Measurements from ENCODE around the gene CACNA1A.
"Not testable (repeated sequence)": the region's sequence is repeated elsewhere in the genome, so short reads cannot be mapped to it uniquely, and the experiment has no call there.

Gene CACNA1A

DNA sequence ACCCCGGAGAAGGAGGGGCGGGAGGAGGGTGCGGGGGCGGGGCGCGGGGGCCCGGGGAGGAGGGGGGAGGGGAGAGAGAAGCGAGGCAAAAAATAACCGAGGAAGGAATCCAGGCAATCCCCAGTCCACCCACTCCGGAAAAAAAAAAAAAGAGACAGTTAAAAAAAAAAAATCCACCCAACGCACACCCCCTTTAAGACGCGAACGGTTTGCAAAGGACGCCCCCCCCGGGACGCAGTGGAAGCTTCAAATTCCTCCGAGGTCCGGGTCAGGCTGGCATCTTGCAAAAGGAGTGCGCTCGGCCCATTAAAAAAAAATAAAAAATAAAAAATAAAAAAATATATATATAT, at the start of gene CACNA1A:
Gene CACNA1A, minus strand, starts transcription at position 9 of the 350 bp plus-strand sequence. CDS start 255 bp downstream, outside the sequence.
- no peak for DNase-seq

DNA sequence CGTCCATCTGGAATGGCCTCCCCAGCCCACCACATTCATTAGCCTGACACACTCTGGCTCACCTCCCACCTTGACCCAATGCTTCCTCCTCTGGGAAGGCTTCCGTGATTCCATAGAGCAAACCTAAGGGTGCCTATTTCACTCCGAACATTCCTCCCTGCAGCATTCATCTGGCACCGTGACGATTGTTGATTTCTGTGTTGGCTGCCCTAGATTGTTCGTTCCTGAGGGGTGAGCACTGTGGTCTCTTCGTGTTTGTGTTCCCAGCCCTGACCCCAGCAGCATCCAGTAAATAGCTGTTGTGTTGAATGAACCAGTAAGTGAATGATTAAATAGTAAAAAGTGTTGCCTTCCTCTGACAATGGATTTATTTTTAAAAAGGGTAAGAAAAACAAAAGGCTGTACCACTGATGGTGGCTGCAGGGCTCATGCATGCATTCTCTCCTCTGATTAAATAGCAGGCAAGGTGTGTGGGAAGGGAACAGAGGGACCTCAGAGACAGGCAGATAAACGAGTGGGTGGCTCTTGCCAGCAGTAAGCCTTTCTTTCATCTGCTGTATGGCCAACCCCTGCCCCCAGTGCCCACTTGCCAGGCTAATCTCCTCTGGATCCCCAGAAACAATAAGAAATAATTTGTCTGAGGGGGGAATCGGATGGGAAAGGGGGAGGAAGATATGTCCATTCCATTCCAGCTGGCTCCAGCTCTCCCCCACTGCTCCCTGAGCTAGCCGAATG, 48.4 kb upstream of the CACNA1A start:
- DNase-seq: no peak

DNA sequence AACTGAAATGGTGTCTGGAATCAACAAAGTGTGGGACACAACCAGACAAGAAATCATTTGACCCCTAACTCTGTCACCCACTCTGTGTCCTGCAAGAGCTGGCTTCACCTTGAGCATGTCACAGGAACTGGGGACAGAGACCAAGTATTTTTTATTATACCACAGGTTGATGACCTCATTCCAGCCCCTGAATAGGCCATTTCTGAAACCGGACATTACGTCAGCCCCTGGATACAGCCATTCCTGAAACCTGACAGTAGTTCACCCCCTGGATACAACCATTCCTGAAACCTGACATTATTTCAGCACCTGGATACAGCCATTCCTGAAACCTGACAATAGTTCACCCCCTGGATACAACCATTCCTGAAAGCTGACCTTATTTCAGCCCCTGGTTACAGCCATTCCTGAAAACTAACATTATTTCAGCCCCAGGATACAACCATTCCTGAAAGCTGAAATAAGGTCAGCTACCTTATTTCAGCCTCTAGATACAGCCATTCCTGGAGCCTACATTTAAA, 47.7 kb upstream of the CACNA1A start:
- no peak for DNase-seq

DNA sequence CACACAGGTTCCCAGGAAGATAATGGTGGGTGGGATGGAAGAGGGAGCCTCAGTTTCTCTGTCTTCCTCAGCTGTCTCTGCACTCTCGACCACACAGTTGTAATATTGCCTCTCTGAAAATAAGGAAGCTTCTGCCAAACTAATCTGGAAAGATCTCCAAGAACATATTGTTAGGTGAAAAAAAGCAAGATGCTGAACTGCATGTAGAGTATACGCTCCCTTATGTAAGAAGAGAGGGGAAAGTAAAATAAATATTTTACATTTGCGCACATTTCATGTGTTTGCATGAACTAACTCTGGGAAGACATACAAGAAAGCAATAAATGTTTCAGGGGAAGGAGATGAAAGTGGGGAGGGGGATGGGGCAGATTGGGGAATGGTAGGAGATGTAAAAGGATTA, 41.9 kb upstream of the CACNA1A start:
- DNase-seq: no peak

DNA sequence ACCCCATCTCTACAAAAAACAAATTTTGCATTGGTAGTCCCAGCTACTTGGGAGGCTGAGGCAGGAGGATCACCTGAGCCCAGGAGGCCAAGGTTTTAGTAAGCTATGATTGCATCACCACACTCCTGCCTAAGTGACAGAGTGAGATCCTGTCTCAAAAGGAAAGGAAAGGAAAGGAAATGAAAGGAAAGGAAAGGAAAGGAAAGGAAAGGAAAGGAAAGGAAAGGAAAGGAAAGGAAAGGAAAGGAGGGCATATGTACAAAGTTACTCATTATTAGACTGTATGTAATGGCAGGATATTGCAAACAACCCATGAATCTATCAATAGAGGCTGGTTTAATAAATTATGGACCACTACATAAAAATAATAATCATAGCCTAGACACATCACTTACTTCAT, 40.8 kb upstream of the CACNA1A start:
- DNase-seq: no peak

GRCh38 chr19:13544423-13544822, 38.1 kb upstream of the CACNA1A start:
- DNase-seq: no peak

DNA sequence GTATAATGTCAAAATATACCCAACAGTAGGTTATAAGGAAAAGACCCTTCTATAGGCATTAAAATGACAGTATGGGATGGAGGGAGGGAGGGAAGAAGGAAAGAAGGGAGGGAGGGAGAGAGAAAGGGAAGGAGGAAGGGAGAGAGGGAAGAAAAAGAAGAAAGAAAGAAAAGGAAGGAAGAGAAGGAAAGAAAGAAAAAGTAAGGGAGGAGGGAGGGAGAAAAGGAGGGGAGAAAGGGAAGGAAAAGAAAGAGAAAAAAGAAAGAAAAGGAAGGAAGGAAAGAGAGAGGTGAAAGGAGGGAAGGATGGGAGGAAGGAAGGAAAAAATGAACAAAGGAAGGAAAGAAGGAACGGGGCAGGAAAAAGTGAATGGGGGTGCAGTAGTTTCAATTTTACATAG, 35.3 kb upstream of the CACNA1A start:
- DNase-seq: no peak

DNA sequence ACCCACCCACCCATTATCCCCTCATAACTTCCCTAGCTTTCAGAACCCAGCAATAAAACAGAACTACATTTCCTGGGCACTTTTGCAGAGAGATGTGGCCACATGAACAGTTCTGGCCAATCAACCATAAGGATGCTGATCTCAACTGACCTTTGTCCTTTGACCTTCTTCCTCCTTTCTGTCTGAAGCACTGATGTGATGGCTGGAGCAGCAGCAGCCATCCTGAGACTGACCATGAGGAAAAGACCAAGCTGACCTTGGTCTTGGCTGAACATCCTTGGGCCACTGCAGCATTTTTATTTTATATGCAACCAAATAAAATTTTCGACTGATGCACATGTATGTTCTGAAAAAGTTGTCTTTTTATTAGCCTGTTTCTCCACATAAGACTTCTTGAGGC, 33.1 kb upstream of the CACNA1A start:
- DNase-seq: no peak

DNA sequence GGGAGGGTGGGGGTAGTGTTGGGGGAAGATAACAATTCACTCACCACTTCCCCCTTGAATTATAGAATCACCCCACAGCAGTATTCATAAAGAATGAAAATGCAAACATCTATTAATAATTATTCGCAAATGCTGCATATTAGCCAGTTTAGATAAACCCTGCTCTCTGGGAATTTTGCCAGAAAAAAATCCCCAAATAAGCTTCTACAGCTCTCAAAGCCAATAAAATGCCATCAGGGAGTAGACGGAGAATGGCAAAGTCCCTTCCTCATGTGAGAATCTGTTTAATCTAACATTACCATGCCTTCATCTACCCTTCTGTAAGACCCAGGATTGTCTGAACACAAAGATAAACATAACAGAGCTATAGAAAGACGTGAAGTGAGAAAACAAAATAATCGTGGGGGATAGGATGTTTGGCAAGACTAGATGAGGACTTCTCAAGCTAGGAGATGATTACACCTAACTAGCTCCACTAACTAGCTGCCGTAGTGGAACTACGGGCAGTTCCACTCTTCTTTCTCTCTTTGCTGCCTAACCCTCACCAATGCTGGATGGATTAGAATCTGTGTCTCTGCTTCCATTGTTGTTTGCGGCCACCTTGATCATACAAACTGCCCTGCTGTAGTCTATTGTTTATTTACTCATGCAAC, 32.4 kb upstream of the CACNA1A start:
- DNase-seq: no peak

DNA sequence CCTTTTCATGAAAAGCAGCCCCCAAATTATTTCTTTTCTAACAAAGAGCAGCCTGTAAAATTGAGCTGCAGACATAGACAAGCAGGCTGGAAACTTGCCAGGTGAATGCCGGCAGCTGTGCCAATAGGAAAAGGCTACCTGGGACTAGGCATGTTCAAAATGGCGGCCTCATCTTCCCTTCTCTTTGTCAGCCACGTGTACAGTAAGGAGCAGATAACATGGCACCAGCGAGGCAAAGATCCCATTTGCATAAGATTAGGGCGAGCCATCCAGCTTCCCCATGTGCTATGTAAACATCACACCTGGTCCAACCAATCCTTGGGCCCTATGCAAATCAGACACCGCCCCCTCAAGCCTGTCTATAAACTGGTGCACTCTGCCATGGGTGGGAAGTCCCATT, 31.2 kb upstream of the CACNA1A start:
- DNase-seq: no peak

- DNase-seq: no peak
These were observed 24.4 kb upstream of the CACNA1A start for GRCh38 chr19:13530720-13531119.

GRCh38 chr19:13529721-13530120, 23.4 kb upstream of the CACNA1A start:
- DNase-seq: not testable (repeated sequence)

DNA sequence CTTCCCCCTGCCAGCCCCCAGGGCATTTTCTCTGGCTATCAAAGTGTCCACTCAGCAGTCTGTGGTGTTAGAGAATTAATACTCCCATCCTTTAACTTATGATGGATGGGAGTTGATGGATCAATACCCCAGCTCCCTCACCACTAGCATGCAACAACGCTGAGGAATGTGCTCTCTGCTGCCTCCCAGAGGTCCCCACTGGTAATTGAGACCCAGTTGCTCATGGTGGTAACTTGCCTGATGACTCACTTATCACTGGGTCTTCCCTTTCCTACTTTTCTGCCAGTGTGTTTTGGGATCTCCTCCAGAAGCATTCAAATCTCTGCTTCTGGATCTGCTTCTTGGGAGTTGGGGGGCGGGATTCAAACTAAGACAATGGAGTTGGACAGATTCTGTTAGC, 20.3 kb upstream of the CACNA1A start:
- DNase-seq: no peak

DNA sequence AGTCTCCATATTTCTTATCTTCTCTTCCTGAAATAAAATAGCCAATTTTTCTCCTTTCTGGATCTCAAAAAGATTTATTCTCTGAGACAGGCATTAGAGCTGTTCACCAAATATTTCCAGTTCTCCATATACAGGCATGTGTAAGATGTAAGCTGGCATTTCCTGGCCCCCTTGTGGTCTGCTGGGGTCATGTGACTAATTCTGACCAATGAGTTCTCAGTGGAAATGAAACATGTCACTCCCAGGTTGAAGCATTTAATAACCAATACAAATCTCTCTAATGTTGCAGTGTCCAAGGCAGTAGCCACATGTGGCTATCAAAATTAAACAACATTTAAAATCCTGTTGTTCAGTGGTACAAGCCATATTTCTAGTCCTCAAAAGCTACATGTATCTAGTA, 14.8 kb upstream of the CACNA1A start:
- no peak for DNase-seq

- no peak for DNase-seq
These were observed 5.7 kb upstream of the CACNA1A start for GRCh38 chr19:13511947-13512346.

DNA sequence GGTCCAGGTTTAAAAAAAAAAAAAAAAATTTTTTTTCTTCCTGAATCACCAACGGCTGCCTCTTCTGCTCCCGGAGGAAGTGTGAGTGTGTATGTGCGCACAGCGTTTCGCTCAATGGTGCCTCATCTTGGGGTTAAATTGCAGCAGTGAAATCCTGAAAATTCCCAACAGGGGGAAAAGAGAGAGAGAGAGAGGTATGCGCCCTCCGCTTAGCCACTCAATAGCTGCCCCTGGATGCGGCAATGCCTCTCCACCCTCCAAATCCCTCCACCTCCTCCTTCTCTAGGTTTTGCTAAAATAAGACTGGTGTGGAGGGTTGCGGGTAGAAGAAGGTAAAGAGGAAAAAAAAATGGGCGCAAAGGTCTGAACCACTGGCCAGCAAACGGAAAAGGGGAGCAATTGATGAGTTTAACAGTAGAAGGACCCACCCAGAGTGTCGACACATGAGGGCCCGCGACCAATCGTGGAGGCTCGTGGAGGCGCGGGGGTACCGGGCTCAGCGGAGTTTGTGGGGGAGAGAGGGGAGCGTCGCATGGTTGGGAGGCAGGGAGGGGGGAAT, 853 bp upstream of the CACNA1A start:
- no peak for DNase-seq

DNA sequence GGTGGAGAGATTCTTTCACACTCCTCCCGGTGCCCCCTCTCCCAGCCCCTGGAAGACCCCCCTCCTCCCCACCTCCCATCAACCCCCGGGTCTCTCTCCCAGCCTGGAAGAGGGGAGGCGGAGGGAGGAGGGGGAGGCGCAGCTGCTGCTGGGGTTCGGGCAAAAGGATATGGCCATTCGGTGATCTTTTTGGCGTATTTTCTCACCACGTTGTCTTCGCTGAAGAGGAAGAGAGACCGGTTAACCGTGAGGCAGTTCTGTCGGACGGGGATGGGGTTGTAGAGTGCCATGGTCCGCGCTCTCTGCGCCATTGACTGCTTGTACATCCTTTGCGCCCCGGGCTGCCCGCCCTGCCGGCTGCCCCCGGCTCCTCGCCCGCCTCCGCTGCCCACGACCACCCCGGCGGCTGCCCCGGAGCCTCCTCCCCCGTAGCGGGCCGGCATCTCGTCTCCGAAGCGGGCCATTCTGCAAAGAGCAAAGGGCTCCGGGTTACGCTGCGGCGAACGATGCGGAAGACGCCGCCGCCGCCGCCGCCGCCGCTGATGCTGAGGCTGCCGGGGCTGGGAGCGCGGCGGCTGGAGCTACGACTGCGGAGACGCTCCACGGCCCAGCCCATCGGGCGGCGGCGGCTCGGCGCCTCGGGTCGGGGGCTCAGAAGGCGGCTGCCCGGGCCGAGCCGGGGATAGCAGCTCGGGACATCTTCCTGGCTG, 363 bp downstream of the CACNA1A start:
- peak; percentile 17 for DNase-seq

DNA sequence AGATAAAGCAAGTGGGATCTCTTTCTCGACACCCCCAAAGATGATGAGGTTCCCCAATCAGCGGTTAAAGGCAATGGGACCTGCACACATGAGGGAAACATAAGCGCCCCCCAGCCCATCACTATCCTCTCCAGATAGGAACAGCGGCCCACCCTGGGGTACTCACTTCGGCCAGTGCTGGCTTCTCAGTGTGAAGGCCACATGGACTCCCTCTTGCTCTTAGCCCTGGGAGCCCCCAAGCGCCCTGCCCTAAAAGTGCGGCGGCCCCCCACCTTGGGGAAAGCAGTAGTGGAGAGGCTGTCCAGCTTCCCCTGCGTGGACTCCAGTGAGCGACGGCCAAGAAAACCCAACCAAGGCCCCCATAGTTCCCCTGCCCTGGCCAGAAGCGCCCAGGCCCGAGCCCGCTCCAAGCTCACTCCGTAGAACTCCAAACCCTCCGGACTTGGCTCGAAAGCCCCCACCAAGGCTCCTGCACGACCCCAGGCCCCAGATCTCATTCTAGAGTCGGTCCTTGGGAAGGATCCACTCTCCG, 1.0 kb downstream of the CACNA1A start:
- DNase-seq: no peak

- no peak for DNase-seq
These were observed 2.6 kb downstream of the CACNA1A start for GRCh38 chr19:13503570-13504235.

DNA sequence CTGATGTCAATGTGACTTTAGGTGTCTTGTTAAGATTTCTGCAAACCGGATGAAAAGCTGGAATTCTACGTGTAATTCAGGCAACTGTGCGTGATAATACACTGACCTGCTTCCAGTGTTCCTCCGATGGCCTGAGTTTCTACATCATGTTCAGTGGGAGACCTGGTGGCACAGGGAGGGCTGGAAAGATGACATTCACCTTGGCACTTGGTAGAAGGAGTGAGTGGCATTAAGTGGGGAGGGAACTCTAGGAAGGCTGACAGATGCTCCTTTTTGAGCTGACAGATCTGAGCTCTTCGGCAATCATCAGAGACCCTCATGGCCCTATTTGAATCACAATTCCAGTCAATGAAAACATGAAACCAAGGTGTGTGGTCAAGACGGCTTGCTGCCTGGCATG, 4.0 kb downstream of the CACNA1A start:
- DNase-seq: no peak

DNA sequence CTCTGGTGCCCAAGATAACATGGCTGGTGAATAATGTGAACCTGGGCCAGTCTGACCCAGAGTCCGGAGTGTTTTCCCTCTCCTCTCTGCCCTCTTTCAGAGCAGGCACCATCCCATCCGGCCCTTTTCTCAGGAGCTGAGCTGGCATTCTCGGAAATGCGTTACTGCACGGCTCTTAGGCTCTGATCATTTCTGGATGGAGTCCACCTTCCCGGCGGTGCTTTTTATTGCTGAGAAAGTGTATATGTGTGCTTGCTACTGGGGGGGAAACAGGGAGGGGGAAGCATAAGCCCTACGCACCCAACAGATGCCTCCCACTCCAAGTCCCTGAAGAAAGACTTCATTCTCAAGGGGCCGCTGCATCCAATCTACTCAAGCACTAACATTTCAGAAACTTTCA, 6.6 kb downstream of the CACNA1A start:
- no peak for DNase-seq

DNA sequence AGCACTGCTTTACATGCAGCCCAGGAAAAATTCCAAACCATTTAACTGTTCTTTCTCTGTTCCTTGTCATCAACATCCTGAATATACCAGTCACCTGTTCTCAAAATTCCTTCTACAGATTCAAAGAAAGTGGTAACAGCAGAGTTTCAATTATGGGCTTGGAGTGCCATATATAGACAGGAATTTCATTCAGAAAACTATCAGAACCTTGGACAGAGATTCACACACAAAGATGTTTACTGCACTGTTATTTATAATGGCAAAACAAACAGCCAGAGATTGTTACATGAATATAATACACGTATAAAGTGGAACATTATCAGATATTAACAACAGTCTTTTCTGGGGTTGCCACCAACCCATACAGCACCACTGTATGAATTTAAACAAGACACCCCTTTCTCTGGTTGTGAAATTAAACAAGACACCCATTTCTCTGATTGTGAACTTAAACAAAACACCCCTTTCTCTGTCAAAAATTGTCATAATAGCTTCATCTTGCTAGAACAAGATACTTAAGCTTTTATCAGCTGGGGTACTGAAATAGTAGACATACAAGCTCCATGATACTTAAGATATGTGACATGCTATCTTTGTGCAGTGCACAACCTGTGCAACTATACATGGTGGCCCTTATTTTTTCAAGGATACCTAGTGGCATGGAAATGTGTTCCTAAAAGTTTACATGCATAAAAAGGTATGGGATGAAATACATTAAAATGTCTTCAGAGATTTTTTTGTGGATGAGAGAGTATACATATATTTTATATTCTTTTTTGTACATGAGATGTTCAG, 12.6 kb downstream of the CACNA1A start:
- no peak for DNase-seq
